Eye (tissue), 1 donor: ENCODE results near the gene ARF5.

Experiments
- DNase-seq: peaks from one replicate; pipeline ENCODE4 v3.0.0-alpha.2; 2015

The ARF5 gene

GRCh38 chr7:127638197-127638596 is 50.0 kb downstream of the ARF5 start:
- DNase-seq: no peak
